NCI-H460 (cell line): ENCODE measurements around the gene LSM6. TPM values are rescaled to one million over a fixed set of nuclear protein-coding genes. Genes with fewer than 3 reads are reported as not detected.

Experiments used
- DNase-seq: peaks from one replicate; pipeline ENCODE4 v3.0.0-alpha.2; 2016; ENCODE audit warnings: low read depth; ENCODE audit errors: extremely low read depth
- polyA plus RNA-seq: library from polyadenylated mRNA; depleted of rRNA; stranded (reverse); fragments of >200 nt; gene quantifications from 2 replicates; pipeline ENCODE4 v1.2.3, GENCODE V29; 2014; cell fraction: nucleus; rRNA removed
- total RNA-seq: library from RNA; depleted of rRNA; stranded (reverse); fragments of >200 nt; shearing (Covaris generic); gene quantifications from 2 replicates; pipeline ENCODE4 v1.2.3, GENCODE V29; 2014; rRNA removed

LSM6 gene
- 39.5 and 45.3 TPM in 2 replicates for total RNA-seq
- 45.3 and 55.5 TPM in 2 replicates for polyA plus RNA-seq

DNA sequence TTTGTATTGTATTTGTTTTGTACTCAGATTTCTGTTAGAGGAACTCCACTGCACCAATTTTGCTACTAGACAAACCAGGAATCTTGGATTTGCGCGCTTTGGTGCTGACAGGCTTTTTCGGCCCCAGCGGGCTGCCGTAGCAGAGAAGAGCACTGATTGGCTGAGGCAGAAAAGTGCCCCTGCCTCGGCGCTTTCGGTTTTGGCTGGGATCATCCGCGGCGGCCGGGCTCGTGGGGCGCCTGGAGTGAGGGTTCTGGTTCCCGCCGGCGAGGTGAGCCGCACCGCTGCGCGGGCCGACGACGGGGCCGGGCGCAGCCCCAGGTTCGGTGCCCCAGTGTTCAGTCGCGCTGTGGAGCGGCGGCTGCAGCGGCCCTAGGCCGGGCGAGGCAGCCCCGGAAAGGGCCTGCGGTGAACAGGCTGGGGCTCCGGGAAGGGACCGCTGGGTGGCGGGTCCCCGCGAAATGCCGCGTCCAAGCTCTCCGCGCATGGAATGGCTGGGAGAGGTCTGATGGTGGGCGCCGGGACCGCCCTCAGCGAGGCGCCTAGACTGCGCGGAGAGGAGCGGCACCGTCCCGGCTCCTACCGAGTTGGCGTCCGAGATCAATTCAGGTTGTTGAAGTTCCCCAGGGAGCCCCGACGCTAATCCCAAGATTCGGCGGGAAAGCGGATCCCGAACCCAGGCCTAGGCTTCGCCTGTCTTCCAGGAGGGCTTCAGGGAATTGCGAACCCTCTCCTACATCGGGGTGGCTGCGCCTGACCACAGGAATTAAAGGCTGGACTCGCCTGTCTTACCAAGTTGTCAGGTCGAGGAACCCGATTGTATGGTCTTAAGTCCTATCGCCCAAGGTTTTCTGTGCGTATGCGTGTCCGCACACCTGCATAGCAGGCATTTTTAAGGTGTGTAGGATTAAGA, at the start of gene LSM6:
Gene LSM6, plus strand, starts transcription at position 178 of the 913 bp plus-strand sequence. CDS start 7,204 bp downstream, outside the sequence.
- peak; percentile 67 for DNase-seq

DNA sequence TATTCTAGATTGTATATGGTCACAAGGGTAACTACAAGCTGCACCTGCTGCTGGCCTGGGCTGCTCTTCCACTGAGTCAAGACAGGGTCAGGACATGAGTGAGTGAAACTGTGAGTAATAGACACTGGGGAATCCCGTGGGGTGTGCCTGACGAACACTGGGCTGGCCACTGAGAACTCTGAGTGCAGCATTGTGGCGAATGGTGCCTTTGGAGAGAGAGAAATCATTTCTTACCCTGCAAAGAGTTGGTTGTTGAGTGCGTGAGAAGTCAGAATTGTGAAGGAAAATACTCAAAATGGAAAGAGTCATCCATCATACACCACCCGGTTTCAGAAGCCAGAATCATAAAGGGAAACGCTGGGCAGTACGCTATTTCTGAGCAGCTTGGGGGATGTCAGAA, 43.1 kb upstream of the LSM6 start:
- no peak for DNase-seq

DNA sequence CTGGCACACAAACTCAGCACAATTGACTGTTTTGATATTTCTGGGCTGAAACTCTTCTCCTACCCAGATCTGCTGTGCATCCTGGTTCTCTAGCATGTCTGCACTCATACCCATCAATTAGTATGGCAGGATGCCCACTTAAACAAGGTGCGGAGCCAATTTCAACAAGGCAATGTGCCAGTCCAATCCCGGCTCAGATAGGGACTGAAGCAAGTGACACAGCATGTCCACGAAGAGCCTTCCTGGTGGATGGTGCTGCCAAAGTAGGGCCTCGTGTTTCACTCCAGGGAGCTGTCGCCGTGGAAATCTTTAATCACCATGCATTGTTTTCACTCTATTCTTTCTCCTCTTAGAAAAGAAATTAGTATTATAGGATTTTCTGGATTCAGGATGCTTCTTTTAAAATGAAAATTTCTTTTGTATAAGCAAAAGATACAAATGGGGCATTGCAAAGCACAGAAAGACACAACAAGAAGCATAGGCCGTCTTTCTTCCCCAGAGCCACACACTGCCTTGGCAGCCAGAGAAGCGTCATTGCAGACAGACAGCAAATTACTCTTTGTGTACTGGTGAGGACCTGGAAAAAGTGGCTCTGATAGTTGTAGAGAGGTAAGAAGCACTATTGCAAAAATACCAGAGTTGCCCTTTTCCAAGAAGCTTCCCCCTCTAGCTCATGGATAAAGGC, 40.6 kb upstream of the LSM6 start:
- DNase-seq, result no peak

DNA sequence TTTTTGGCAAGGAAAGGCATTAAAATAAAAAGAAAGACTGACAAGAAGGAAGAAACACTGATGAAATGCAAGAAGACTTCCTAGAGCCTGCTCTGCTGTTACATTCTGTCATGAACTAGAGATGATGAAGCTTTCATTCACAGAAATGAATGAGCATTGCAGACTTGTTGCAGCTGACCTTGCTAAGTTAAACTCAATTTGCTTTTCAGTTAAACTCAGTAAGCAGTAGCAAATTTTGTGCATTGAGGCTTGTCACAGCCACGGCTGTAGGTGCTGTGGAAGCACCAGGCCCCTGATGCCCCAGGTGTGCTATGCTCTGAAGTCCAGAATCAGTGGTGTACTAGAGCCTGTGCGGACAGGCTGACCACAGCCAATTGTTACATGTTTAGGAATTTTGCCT, 39.6 kb upstream of the LSM6 start:
- no peak for DNase-seq

DNA sequence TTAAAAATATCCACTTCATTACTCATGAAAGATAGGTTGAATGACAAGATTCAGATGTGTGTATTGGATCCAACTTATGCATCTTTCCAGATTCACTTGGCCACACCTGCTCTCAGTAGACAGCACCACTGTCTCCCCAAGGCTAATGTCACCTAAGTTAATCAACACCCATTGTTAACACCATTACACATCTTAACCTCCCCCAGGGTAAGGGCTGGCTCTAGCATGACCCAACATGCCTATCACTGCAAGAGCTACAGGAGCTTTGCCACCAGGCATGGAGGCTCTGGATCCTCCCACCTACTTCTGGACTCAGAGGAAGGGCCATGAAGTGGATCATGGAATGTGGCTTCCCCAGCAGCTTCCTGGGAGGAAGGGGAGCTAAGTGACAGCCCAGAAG, 32.8 kb upstream of the LSM6 start:
- no peak for DNase-seq

DNA sequence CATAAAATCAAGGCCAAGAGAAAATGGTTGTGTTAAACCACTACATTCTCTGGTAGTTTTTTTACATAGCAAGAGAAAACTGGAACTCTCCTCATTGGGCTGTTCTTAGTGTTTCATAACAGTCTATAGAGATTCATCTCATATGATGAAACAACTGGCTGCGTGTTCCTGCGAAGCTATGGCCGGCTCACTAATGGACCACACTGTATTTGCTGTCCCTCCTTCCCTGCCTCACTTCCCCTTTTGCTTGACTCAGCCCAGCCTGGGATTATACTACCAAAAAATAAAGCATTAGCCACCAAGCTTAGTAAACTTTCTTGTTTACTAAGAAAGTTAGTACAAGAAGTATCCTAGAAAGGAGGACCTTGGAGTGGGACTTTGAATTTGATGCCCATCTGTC, 31.6 kb upstream of the LSM6 start:
- no peak for DNase-seq

DNA sequence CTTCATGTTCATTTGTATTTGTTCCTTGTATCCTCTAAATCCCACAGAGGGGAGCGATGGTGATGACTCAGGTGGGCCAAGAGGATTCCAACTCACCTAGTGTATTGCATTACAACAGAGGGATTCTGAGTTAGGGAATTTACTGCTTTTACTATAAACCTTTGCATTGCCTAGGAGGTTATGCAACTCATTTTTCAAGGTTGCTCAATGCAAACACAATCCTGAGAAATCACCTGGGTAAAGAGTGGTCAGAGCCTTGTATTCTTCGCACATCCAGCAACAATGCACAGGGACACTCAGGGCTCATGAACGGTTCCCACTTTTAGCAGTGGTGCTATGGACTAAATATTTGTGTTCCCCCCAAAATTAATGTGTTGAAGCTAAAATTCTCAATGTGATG, 28.6 kb upstream of the LSM6 start:
- no peak for DNase-seq

DNA sequence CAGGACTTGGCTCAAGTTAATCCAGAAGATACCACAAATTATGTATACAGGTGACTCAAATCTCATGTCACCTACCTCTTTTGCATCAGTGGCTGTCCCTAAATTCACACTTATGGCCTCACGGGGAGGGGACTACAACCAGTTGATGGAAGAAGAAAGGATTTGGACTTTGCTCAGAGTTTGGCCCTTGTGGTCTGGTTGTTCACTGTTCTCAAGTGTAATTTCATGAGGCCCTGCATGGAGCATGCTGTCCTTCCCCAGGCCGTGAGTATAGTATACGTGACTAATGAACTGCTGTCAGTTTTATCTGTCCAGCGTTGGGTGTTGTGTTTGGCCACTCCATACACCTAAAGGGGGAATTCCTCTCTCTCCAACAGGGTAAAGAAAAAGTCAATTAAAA, 27.5 kb upstream of the LSM6 start:
- DNase-seq, result no peak

DNA sequence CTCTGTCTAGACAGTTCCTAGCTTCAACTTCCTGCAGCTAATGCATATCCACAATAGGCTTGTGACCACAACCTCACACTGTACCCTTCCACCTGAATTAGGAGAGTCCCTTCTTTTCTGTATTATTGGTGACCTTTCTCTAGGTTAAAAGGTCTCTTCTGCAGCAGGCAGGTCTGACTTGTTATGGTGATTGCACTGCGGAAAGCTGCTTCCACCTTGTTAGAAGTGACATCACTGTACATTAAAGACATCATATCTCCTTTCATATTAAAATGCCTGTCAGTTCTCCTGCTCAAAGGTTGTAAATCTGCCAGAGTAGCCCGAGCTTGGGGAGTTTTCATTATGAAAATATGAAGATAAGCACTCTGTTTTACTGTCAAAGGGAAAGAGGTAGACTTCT, 21.5 kb upstream of the LSM6 start:
- DNase-seq, result no peak

DNA sequence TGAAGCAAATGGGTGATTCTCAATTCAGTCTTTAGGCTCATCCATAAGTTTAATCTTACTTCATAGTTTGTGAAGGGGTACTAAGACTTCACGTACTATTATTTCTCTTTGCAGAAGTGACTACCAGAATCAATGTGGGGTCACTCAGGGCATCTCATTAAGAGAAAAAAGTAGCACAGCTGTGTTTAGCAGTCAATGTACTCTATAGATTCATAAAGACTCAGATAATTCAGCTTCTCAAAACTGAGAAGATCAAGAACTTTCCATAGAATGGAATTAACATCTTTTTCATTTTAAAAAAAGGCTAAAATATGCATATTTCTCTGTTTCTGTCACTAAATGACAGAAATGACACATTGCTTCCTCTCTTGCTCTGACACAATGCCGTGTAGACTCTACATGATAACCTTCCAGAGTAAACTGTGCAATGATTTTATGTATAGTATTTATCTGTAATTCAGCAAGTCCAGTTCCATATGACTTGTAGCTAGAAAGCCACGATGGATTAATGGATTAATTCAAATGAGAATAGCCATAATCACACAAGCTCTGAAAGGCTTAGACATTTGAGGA, 20.3 kb upstream of the LSM6 start:
- DNase-seq, result no peak

DNA sequence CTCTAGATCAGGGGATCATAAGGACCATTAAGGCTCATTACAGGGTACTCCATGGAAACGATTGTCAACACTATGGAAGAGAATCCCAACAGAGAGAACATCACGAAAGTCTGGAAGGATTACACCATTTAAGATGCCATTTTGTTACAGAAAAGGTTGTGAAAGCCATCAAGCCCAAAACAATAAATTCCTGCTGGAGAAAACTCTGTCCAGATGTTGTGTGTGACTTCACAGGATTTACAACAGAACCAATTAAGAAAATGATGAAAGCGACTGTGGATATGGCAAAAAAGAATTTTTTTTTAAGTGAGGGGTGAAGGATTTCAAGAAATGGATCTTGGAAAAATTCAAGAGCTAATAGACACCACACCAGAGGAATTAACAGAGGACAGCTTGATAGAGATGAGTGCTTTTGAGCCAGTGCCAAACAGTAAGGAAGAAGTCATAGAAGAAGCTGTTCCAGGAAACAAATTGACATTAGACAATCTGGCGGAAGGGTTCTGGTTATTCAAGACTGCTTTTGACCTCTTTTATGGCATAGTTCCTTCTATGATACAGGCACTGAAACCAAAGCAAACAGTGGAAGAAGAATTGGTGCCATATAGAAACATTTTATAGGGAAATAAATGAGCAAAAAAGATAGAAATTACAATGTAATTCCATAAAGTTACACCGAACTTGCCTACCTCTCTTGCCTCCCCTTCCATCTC, 17.3 kb upstream of the LSM6 start:
- DNase-seq, result no peak

DNA sequence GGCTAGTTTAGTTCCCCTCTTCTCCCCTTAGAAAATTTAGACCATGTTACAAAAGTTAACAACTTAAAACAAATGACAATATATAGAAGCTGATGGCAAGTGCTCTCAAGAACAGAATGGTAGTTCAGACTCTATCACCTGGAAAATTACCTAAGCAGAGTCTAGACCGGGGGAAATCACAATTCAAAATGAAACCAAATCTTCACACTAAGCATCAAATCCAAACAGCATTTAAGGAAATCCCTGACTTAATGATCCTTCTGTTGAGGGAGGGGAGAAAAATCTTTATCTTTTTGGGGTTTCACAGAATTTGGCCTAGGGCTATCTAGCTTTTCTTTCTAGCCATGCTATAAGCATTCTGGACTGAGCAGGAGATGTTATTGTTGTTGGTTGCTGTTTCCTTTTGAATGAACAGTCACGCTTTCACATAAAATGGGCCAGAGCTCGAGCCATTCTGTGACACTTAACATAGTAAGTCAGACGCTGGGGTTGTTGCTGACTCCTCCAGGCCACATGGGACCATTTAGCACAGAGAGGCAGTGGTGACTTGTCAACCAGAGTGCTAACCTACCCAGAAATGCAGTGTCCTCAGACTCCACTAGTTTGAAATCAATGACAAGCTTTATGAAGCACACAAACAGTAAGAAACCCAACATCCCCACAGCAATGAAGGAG, 16.0 kb upstream of the LSM6 start:
- no peak for DNase-seq

DNA sequence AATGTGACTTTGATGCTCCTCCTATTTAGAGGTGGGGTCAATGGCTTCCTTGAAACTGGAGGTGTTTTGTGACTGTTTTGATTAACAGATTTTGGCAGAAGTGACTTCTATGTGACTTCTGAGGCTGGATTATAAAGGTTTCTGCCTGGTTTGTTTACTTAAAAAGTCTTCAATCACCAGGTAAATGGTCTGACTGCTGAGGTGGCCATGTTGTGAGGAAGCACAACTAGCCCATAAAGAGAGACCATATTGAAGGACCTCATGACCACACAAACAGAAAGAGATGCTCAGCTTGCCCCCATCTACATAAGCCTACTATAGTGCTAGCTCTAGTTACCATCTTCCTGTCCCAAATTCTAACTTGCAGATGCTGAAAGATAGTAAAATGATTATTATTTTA, 14.3 kb upstream of the LSM6 start:
- no peak for DNase-seq

DNA sequence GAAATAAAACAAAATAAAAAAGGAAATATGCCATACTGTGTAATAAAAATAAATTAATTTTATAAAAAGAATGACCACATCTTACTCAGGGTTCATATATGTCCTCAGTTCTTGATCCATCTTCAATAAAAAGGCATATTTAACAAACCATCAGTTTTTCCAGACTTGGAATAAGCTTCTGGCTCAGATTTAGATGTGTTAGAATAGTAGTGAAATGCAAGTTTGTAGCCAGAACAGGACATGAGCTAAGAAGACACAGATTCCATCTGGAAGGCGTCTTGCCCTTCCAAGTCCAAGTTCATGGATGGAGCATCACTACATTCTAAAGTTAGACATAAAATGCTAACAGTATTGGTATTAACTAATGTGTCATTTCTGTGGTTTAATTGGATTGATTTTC, 10.3 kb upstream of the LSM6 start:
- DNase-seq, result no peak

DNA sequence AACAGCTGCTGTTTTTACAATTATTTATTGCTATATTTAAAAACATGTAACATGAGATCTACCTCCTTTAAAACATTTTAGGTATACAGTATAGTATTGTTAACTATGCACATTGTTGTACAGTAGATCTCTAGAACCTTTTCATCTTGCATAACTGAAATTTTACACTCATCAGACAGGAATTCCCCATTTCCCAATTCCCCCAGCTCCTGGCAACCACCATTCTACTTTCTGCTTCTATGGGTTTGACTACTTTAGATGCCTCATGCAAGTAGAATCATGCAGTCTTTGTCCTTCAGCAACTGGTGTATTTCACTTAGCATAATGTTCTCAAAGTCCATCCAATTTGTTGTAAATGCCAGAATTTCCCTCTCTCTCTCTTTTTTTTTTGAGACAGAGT, 9.7 kb upstream of the LSM6 start:
- DNase-seq, result no peak

DNA sequence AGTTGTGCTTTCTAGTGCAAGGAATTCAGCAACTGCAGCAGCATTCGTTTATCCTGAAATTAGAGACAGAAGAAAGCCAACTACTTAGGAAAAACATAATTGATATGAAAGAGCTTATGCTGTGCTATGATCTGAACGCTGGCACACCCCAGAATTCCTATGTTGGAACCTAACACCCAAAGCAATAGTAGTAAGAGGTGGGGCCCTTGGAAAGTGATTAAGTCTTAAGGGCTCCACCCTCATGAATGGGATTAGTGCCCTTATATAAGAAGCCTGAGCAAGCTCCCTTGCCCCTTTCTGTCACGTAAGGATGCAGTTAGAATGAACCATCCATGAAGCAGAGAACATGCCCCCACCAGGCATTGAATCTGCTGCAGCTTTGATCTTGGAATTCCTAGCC, 5.4 kb upstream of the LSM6 start:
- DNase-seq, result no peak

DNA sequence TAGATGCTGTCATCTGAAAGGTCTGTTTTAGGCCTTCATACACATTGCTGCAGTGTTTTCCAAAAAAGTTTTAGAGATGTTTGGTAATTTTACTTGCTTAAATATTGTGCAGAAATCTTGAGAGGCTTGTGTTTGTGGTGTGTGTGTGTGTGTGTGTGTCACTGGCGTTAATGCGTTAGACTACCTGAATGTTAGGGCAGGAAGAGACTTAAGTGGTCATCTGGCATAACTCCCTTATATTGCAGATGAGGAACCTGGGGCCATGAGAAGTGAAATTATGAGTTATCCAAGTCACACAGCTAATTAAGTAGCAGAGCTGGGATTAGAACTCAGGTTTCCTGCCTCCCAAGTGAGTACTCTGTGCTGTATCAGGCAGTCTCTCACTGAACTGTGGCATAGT, 1.4 kb downstream of the LSM6 start:
- no peak for DNase-seq

DNA sequence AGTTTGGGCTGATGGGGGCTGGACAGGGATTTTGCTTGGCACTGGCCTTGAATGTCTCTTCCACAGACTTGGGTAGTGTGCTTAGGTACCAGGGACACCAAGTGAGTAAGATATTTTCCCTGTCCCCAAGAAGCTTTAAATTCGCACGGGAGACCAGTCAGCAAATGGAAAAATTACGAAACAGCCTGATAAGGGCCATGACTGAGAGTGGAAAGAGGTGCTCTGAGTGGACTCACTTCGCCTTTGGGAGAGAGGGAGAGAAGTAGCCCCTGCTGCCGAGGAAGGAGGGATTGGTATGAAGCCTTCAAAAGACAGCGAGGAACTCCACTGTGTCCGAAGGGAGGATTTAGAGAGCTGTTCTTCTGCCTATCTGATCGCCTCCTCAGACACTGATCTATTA, 2.6 kb downstream of the LSM6 start:
- no peak for DNase-seq

DNA sequence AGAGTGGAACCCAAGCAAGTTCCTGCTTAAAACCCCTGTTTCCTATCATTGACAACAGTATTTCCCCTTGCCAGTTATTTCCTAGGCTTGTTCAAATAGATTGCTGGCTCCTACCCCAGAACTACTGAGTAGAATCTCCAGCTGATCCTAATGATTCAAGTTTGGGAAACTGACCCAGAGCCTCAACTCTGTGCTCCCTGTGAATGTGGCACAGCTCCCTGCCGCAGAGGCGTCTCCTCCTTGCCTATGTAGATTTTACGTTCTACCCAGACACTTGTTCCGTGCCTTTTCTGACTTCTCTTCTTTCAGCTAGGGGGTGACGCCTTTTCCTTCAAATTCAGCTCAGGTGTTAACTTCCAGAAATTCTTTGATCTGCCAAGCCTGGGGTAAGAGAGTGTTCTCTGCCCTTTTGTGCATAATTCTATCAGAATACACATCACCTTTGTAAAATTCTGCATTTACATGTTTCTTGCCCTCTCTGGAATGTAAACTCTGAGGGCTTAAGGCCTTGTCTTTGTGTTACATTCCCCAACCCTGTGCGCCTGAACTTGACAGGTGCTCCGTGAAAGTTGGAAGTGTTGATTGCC, 4.4 kb downstream of the LSM6 start:
- no peak for DNase-seq

DNA sequence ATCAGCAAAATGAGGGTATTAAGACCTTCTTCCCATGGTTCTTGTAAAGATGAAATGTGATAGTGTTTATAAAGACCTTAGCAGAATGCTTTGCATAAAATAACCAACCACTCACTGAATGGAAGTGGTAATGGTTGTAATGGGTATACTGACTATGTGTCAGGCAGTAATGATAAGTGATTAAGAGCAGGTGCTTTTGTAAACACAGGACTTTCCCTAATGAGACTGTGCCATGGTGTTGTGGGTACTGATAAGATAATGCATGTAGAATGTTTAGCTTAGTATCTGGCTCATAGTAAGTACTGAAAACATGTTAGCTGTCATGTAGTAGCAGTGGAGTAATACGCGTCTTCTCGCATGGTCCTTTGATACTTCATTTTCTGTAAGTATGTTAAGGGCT, 6.9 kb downstream of the LSM6 start:
- no peak for DNase-seq
